HG03196 (cell line): ENCODE measurements around the gene DCDC1.
A peak's percentile ranks its signal among the peaks of the same experiment; 100 is the strongest.

ENCODE experiments used
- ATAC-seq: cut with Tn5 transposase; IDR thresholded peaks from one replicate; pipeline ENCODE4 v1.9.1; 2021; ENCODE audit not compliant: unreplicated experiment

Gene DCDC1, protein sequence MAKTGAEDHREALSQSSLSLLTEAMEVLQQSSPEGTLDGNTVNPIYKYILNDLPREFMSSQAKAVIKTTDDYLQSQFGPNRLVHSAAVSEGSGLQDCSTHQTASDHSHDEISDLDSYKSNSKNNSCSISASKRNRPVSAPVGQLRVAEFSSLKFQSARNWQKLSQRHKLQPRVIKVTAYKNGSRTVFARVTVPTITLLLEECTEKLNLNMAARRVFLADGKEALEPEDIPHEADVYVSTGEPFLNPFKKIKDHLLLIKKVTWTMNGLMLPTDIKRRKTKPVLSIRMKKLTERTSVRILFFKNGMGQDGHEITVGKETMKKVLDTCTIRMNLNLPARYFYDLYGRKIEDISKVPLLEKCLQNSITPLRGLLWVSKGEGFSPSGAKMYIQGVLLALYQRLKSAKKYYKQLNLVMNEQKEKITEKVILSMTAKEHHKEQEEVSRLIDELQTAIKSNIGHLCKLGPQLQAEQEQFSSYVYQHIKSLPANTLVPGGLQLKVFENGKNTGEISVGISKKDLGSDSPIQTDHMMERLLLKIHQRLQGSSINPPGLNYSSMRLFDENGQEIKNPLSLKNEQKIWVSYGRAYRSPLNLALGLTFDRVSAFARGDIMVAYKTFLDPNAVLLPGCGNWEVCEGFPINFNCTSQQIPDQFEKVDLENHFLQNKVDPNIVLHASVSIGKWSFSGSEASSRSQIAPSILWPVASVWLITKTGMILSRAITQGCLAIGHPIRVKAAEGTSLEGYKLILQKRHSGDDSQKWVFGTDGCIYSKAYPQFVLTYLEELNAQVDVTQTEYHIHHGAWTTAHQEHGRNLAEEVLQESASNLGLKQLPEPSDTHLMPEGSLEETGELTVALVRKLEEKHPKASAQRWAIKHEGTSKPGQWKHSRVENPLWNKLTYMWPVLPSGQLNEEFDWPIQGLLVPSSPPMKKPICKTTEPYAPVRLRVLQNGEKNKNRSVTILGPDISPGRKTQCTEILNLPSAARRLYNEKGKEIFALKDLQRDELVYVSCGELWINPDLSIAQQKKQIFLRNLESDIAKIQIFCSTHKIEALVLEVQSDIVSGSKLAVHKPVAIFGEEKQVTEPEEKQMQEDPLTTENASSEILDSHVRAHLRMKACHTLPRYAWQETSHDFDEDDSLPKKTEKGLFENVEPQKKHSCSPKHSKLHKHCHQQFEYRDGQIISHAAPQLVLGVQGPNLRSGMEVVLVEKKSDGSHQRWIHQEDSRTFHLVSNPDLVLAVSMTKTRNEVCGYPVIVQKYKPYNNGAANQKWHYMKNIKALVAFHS (N-terminal part only)

DNA sequence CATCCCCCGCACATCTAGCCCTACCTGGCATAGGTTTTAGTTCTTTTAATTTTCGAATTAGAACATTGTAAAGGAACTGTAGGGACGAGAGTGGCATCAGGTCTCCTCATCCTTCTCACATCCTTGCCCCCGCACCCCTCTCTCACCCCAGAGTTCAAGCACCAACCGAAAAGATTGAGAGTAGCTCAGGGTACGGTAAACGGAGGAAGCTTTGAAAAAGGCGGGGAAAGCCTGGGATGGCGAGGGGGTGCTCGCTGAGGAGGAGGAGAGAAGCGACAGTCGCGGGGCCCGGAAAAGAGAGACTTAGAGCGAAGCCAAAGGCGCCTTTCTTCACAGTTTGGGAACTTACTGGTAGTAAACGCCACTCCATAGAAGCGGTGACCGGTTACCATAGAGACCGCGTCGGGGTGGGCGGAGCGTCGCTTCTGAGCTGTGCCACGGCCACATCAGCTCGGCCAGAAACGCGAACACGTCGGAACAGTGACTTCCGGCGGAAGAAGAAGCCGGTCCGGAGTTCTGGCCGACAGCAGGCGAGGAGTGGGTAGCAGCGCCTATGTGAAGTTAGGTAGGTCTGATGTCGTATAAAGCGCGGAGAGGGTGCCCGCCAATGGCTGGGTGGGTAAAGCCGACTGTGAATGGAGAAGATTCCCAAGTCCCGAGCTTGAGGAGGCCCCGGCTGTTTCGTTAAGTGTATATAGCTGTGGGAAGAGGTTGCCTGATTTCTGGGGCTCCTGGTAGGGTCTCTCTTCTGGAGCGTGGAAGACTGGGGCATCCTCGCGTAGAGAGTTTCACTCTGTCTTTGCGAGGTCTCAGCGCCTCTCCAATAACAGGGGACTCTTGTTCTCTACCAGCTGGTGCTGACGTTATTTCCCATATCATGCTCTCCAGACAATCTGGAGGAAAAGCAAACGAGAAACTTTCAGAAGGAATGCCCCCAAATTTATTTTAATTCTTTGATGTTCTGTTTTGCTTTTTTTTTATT is at the start of gene DCDC1, which contains the start of gene DNAJC24:
Gene DCDC1, minus strand, starts transcription at position 392 of the 982 bp plus-strand sequence. CDS start 41,459 bp downstream, outside the sequence.
Gene DNAJC24, plus strand, starts transcription at position 513 of the 982 bp plus-strand sequence. CDS start 889 bp downstream, outside the sequence.
- ATAC-seq: peak; percentile 99

DNA sequence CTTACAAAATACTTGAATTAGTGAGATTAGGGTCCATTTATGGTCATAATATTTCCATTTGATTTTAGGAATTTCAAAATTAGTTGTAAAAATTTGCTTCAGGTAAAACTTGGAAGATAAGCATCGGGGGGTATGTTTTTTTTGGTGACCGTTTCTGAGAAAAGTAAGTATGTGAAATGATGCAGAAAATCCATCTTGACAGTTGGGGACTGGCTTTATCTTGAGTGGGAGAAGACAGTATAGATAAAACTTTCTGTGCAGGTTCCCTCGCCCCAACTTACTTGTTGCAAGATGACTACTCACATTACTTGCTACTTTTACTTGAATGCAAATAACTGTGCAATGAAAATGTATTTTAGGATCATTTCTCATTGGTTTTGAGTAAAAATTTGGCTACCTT is 49.6 kb upstream of the DCDC1 start:
- no peak for ATAC-seq

DNA sequence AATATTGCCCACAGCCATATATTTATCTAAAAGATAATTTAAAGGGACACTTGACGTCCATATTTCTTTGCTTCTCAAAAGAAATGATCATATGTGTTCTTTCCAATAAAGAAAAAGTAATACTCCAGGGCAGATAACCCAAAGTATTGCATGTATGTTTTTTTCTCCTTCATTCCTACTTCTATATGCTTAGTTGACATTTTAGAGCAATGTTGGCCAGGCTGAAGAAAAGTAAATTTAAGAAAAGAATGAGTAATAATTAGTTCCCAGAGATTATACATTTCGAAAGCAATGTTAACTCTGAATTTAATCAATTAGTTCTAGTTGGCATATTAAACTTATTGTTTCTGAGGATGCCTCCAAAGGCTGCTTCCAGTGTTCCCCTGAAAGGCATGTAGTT is 48.3 kb upstream of the DCDC1 start:
- no peak for ATAC-seq

DNA sequence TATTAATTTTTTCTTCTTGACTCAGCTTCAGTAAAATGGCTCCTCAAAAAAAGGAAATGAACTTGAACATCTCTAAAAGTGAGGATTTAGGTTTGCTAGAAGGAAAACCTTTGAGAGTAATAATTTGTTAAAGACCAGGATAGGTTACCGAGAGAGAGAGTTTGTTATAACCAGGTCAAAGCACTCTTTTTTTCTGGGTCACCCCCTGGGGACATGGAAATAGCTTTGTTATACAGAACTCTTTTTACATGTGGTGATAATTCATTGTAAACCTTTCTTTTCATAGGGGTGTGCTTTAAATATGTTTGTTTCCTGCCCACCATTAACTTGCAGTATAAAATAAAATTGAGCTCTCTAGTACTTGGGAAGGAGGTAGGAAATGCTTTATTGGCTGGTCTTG is 47.8 kb upstream of the DCDC1 start:
- no peak for ATAC-seq

DNA sequence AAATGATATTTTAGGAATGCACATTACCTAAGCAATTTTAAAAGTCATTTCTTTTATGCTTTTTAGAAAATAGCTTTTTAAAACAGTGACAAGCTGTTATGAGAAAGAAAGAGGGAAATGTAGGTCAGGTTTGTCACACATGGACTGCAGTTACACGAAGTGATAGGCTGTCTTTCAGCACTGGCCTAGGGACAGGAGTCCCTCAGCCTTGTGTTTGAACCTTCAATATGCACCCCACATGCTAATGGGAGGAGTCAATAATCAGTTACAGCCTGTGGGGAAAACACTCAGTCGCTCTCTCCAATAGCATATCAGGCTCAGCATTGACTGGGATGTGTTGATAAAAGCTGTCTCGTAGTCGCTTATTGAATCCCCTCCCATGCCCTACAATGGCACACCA is 45.9 kb upstream of the DCDC1 start:
- ATAC-seq: no peak

DNA sequence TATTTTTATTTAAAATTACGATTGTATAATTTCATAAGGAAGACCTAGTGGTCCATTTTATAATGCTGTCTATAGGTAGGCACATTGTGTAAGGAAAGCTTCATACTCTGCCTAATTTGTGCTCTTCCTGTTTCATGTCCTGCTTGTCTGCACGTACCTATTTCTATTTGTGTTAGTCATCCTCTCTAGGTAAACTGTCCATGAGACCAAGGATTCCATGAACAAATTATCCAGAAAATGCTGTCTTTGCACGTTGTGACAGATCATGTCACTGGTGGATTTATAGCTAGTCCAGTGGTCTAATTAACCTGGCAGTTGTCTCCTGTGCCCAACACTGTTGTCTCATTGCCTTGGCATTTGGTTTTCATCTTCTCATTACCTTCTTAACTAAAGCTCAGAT is 44.8 kb upstream of the DCDC1 start:
- no peak for ATAC-seq

DNA sequence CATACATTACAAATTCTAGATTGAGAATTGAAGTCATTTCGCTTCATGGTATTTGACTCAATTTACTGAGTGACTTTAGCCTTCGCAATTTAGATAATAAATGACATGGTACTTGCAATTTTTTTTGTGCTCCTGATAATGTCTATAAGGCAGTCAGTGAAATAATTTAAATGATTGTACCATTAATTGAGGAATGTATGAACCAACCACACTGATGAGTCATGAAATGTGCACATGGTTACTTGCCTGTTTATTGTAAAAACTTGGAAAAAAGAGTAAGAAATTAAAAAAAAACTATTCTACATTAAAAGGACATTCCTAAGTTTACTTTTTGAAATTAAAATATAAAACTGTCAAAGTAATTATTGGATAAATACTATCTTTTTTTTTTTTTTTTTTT is 43.4 kb upstream of the DCDC1 start:
- no peak for ATAC-seq

DNA sequence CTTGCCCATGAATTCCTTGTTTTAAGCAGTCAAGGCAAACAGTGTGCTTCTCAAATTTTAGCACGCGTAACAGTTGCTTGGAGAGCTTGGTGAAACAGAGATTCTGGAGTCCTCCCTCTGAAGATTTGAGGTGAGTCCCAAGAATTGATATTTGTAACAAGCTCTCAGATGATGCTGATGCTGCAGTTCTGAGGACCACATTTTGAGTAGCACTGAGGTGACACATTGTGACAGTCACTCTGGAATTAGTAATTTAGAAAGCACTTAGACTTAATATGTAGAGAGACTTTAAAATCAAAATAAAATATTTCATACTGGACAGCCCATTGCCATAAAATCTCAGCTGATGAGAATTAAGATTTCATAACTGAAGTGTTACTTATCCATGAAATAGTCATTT is 38.7 kb upstream of the DCDC1 start:
- no peak for ATAC-seq

DNA sequence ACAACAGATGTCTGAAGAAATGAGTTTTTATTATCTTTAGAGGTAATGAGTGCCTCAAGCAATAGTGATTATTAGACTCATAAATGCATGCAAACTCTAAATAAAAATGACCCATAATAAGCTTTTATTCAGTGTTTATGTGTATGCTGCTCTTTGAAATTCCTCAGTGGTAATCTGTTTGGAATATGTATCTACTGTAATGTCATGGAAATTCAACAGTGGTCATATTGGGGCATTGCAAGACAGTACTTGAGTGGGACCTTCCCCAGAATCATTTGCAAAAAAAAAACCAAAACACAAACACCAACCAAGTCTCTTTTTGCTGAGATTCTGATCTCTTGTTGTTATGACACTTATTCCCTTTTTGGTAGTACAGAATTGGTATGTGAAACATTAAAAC is 35.1 kb upstream of the DCDC1 start:
- ATAC-seq: no peak

DNA sequence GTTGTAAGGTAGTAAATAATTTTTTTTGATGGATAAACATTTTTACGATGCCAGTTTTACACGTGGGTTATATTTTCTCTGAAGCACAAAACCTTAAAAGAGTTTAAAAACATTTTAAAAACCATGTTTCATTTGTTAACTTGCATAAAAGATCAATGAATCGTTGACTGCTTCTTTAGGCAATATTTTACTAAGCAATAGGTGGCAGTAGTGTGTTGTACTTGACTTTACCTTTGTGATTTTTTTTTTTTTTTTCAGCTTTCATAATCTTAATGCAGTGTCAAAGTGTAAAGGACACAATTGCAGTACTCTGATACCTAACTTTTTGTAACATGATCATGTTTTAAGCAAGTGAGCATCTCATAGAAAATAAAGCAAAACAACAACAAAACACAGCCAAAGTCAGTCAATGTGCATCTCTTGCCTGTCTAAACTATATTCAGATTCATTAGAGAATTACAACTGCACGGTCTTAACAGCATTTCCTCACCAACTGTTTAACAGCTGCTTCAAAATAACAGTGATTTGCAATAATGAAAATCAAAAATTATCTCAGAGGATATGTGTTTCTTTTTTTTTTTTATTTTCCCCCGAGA is 27.8 kb upstream of the DCDC1 start:
- no peak for ATAC-seq

DNA sequence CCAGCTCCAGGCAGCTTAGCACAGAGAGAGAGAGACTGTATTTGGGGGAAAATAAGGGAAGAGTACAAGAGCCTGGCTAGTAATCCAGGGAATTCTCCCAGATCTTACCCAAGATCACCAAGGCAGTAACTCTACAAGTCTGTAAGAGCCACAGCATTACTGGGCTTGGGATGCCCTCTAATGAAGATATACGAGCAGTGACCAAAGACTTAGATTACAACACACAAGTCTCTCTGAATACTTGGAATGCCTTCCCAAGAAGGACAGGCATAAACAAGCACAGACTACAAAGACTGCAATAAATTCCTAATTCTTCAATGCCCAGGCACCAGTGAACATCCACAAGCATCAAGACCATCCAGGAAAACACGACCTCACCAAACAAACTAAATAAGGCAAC is 17.8 kb upstream of the DCDC1 start:
- no peak for ATAC-seq

DNA sequence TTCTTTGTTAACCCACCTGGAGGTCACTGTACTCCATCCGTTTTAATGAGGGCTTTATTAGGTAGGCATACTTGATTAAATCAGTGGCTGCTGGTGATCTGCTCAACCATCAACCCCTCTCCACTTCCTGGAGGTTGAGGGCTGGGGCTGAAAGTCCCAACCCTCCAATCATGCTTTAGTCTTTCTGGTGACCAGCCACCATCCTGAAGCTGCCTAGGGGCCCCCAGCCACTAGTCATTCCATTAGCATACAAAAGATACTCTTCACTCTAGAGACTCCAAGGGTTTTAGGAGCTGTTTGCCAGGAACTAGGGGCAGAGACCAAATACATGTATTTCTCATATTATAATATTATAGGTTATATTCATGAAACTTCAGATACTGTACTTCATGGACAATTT is 13.6 kb upstream of the DCDC1 start:
- ATAC-seq: no peak

DNA sequence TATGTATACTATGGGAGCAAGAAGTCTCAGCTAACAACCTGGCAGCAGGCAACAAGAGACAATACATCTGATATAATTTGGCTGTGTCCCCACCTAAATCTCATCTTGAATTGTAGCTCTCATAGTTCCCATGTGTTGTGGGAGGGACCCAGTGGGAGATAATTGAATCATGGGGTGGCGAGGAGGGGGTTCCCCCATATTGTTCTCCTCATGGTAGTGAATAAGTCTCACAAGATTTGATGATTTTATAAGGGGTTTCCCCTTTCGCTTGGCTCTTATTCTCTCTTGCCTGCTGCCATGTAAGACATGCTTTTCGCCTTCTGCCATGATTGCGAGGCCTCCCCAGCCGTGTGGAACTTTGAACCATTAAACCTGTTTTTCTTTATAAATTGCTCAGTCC is 6.3 kb upstream of the DCDC1 start:
- ATAC-seq: no peak

DNA sequence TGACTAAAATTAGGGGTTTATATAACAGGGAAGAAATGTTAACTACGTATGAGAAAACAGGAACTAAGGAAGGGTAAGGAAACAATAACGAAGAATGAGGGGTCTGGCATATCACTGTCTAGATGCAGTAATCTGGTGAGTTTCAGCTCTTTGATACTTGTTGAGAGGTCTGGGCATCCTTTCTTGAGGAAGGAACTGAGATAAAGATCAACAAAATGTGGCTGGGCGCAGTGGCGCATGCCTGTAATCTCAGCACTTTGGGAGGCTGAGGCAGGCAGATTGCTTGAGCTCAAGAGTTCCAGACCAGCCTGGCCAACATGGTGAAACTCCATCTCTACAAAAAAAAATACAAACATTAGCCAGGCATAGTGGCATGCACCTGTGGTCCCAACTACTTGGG is 2.7 kb downstream of the DCDC1 start:
- ATAC-seq: no peak

DNA sequence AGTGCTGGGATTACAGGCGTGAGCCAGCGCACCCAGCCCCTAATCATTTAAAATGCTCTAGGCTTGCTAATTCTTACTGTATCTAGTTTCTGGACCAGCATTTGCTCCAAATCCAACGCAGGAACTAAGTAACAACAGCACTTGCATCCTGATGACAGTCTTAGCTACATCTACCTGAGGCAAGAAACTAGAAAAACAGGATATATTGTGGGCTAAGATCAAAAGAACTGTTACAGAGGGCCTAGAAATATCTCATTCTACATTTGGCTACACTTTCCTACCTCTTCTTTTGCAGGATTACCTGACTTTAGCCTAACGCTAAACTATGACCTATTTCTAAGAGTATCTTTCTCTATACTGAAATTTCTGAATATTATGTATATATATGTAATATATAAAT is 7.8 kb downstream of the DCDC1 start:
- ATAC-seq: no peak

DNA sequence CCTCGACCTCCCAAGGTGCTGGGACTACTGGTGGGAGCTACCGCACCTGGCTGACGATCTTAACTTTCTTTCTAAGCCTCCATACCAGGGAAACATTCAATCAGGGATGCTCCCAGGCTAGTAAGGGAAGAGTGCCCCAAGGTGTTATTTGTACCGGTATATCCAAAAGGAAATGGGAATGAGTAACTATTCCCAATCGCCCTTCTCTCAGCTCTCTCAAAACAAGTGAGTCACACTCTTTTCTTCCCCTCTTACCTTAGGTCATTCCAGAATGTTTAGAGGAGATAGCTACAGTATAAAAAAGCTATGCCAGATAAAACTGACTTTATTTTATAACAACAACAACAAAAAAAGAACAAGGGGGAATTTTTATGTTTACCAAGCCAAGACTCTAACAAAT is 13.7 kb downstream of the DCDC1 start:
- no peak for ATAC-seq

DNA sequence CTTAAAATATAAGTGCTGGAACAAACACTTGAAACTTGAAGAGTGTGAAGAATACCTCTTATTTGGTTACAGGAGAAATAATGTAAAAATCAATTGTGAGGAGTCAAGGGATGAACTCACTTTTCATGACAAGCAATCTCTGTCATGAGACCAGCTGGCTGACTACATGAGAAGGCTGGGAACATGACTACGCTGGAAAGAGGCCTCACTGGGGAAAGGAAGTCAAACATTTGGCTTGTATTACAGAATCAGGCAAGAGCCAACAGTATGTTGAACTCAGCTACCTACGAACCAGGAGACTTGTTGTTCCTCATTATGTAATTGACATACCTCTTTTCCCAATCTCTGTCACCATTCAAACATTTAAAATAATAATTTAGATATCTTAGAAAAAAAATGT is 14.4 kb downstream of the DCDC1 start:
- ATAC-seq: no peak

DNA sequence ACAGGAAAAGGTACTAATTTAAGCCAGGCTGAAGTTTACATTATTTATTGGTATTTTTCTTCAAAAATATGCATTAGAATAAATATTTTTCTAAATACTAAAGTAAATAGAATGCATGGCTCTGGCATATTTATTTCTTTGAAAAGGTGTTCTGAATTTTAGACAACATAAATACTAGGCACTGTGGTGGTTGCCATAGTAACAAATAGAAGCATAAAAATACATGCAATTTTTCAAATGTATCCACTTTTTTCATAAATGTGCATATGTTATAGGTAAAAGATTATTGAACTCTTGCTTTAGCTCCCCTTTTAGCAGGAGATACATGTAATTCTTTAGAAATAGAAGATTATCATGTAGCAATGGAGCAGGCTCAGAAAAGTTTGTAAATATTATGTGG is 18.4 kb downstream of the DCDC1 start:
- ATAC-seq: no peak

DNA sequence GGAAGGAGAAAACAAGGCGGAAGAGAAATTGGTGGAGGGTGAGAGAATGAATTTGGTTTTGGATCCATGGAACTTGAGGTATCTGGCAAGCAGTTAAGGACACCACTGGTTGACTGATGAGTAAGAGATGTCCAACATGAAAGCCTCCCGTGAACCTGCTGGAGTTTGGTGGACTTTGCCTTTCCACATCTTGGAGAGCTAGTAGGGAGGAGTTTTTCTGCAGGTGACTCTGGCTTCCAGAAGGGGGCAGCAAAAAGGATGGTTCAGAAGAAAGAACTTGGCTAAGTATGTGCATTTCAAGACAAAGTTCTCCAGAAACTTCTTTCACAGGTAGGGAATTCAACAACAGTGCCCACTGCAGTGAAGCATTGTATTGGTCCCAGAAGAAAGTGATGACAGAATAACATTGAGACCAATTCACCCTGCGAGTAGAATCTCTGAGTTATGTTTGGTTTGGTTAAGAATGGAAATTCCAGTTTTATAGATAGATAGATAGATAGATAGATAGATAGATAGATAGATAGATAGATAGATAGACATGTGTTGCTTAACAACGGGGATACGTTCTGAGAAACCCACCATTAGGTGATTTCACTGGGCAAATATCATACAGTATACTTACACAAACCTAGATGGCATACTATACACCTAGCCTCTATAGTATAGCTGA is 28.5 kb downstream of the DCDC1 start:
- ATAC-seq: no peak
